HepG2 (cell line): Measurements from ENCODE around the gene SMPD3. TPM values are rescaled to one million over a fixed set of nuclear protein-coding genes. Genes with fewer than 3 reads are reported as not detected.

Experiments
- ATF3 ChIP-seq: sonication (generic); formaldehyde crosslinking; IDR thresholded peaks from 2 replicates; pipeline ENCODE4 v1.4.0; 2020; ENCODE audit warnings: missing genetic modification reagents
- BORCS8-MEF2B ChIP-seq: sonication (generic); formaldehyde crosslinking; IDR thresholded peaks from 2 replicates; pipeline ENCODE4 v1.8.0; 2022; ENCODE audit warnings: mild to moderate bottlenecking, missing genetic modification reagents
- FOXO4 ChIP-seq: sonication (generic); formaldehyde crosslinking; conservative IDR thresholded peaks from 2 replicates; pipeline ENCODE4 v1.8.1; 2023; ENCODE audit warnings: missing genetic modification reagents
- GATAD2A ChIP-seq: IDR thresholded peaks from 2 replicates; pipeline ENCODE4 v1.6.1; 2016
- IKZF5 ChIP-seq: IDR thresholded peaks from 2 replicates; pipeline ENCODE4 v1.6.1; 2018; ENCODE audit warnings: missing genetic modification reagents, mild to moderate bottlenecking, missing compliant biosample characterization
- KDM2A ChIP-seq: sonication (generic); formaldehyde crosslinking; IDR thresholded peaks from 2 replicates; pipeline ENCODE4 v1.4.0; 2020; ENCODE audit warnings: low read depth, missing genetic modification reagents, borderline replicate concordance
- KMT2B ChIP-seq: IDR thresholded peaks from 2 replicates; pipeline ENCODE4 v1.6.1; 2016; ENCODE audit warnings: missing genetic modification reagents, missing compliant biosample characterization
- MEF2D ChIP-seq: sonication (generic); formaldehyde crosslinking; IDR thresholded peaks from 2 replicates; pipeline ENCODE4 v1.5.1; 2020; ENCODE audit warnings: mild to moderate bottlenecking, missing genetic modification reagents
- MLXIP ChIP-seq: sonication (generic); formaldehyde crosslinking; IDR thresholded peaks from 2 replicates; pipeline ENCODE4 v1.9.0; 2021; ENCODE audit warnings: missing genetic modification reagents, borderline replicate concordance
- NKX3-1 ChIP-seq: sonication (generic); formaldehyde crosslinking; IDR thresholded peaks from 2 replicates; pipeline ENCODE4 v1.5.0; 2020; ENCODE audit warnings: missing genetic modification reagents
- SCMH1 ChIP-seq: sonication (generic); formaldehyde crosslinking; IDR thresholded peaks from 2 replicates; pipeline ENCODE4 v1.9.0; 2021; ENCODE audit warnings: missing genetic modification reagents, mild to moderate bottlenecking, borderline replicate concordance
- SMAD1 ChIP-seq: sonication (generic); formaldehyde crosslinking; IDR thresholded peaks from 2 replicates; pipeline ENCODE4 v1.4.0; 2020; ENCODE audit warnings: missing genetic modification reagents, low read depth, mild to moderate bottlenecking, borderline replicate concordance
- TBP ChIP-seq: sonication (generic); formaldehyde crosslinking; IDR thresholded peaks from 2 replicates; pipeline ENCODE4 v1.5.0; 2020; ENCODE audit warnings: missing genetic modification reagents
- XRCC5 ChIP-seq: fragments of 200-400 bp; formaldehyde crosslinking; optimal IDR thresholded peaks from 2 replicates; pipeline ENCODE3; 2017; ENCODE audit warnings: mild to moderate bottlenecking, low read length
- ZBTB49 ChIP-seq: sonication (generic); formaldehyde crosslinking; IDR thresholded peaks from 2 replicates; pipeline ENCODE4 v1.4.0; 2020; ENCODE audit warnings: missing genetic modification reagents, borderline replicate concordance
- ZFP41 ChIP-seq: sonication (generic); formaldehyde crosslinking; IDR thresholded peaks from 2 replicates; pipeline ENCODE4 v1.4.0; 2020; ENCODE audit warnings: mild to moderate bottlenecking, missing genetic modification reagents, borderline replicate concordance
- ZNF180 ChIP-seq: sonication (generic); formaldehyde crosslinking; IDR thresholded peaks from 2 replicates; pipeline ENCODE4 v1.4.0; 2020; ENCODE audit warnings: low read depth, missing genetic modification reagents, borderline replicate concordance
- ZNF292 ChIP-seq: sonication (generic); formaldehyde crosslinking; IDR thresholded peaks from 2 replicates; pipeline ENCODE4 v1.8.1; 2022; ENCODE audit warnings: mild to moderate bottlenecking, low read depth, missing genetic modification reagents, borderline replicate concordance
- ZNF343 ChIP-seq: sonication (generic); formaldehyde crosslinking; IDR thresholded peaks from 2 replicates; pipeline ENCODE4 v1.4.0; 2020; ENCODE audit warnings: mild to moderate bottlenecking, missing genetic modification reagents
- ZNF414 ChIP-seq: sonication (generic); formaldehyde crosslinking; IDR thresholded peaks from 2 replicates; pipeline ENCODE4 v1.5.0; 2020; ENCODE audit warnings: missing genetic modification reagents
- ZNF780A ChIP-seq: sonication (generic); formaldehyde crosslinking; IDR thresholded peaks from 2 replicates; pipeline ENCODE4 v1.8.0; 2022; ENCODE audit warnings: mild to moderate bottlenecking, missing genetic modification reagents, moderate library complexity
- polyA plus RNA-seq, 8 experiments: library from polyadenylated mRNA; depleted of rRNA in 3 of 8; stranded (reverse) in 7 of 8; unstranded in 1 of 8; fragments of >200 nt; fragmentation: Illumina TruSeq in 4 of 8; extraction: Trizol in 4 of 8; gene quantifications; 2 replicates each; pipeline versions ENCODE4 v1.2.1 to v1.2.3, GENCODE V29; 2011 to 2016; ENCODE audit warnings: low read depth in 4 of 8, missing spikeins in 1 of 8, mixed read lengths in 1 of 8; ENCODE audit not compliant: insufficient read depth in 1 of 8
- total RNA-seq, 5 experiments: library from RNA; depleted of rRNA; stranded (reverse); fragments of >200 nt; fragmentation: Illumina TruSeq; extraction: Trizol; gene quantifications; 2 replicates each; pipeline ENCODE4 v1.2.3, GENCODE V29; 2016; ENCODE audit warnings: low read depth in 1 of 5

SMPD3 gene
- total and polyA plus RNA-seq, 2 of the 13 experiments (the other 11 are each of a cell fraction or from before 2014, with no cell fraction given), result 0.07 to 0.32 TPM

- no peak for TF ChIP-seq ZNF414
- peak; percentile 63 for TF ChIP-seq XRCC5
- TF ChIP-seq BORCS8-MEF2B, result peak; percentile 93
- TF ChIP-seq ZNF343 (CRISPR knock-in tag), result no peak
- TF ChIP-seq KMT2B (CRISPR knock-in tag), result peak; percentile 59; the same call in 1 of the 2 replicates
- peak; percentile 90 for TF ChIP-seq NKX3-1 (CRISPR knock-in tag)
- no peak for TF ChIP-seq ZFP41 (CRISPR knock-in tag)
- 0 out of 2 replicates have a peak, but pooled peaks have one; percentile 26 for TF ChIP-seq GATAD2A (CRISPR knock-in tag)
- no peak for TF ChIP-seq TBP (CRISPR knock-in tag)
- TF ChIP-seq ZNF780A (CRISPR knock-in tag), result no peak
- peak; percentile 55; the same call in 1 of the 2 replicates for TF ChIP-seq ZBTB49 (CRISPR knock-in tag)
- no peak for TF ChIP-seq ZNF180 (CRISPR knock-in tag)
- 0 out of 2 replicates have a peak, but pooled peaks have one; percentile 41 for TF ChIP-seq MEF2D (CRISPR knock-in tag)
- no peak for TF ChIP-seq SMAD1 (CRISPR knock-in tag)
- TF ChIP-seq ATF3 (CRISPR knock-in tag), result peak; percentile 55; the same call in 1 of the 2 replicates
- TF ChIP-seq IKZF5 (CRISPR knock-in tag), result peak; percentile 77; the same call in 1 of the 2 replicates
- no peak for TF ChIP-seq SCMH1
- TF ChIP-seq MLXIP (CRISPR knock-in tag), result peak; percentile 75; the same call in 1 of the 2 replicates
- TF ChIP-seq ZNF292 (CRISPR knock-in tag), result no peak
- peak; percentile 67; the same call in 1 of the 2 replicates for TF ChIP-seq KDM2A (CRISPR knock-in tag)
- TF ChIP-seq FOXO4, result no peak
These were observed 4.2 kb downstream of the SMPD3 start (continued) for GRCh38 chr16:68444056-68444657.
